CD4-positive, alpha-beta T cell (primary cell): ENCODE data around the gene P3H1. TPM values are rescaled to one million over a fixed set of nuclear protein-coding genes. Genes with fewer than 3 reads are reported as not detected.

Experiments
- ATAC-seq: fragments of 200-7000 bp; cut with Tn5 transposase; one replicate; pipeline ENCODE4 v1.10.0; 2022; ENCODE audit warnings: mild to moderate bottlenecking; ENCODE audit not compliant: poor library complexity
- CTCF ChIA-PET: fragments of 350-600 bp; sonication (Branson Sonifier 250); formaldehyde crosslinking; loops from one replicate; lab custom pipeline; 2021; ENCODE audit warnings: antibody characterized with exemption, inconsistent platforms; lab: Charles Lee
- POLR2A ChIA-PET: fragments of 350-600 bp; sonication (Branson Sonifier 250); formaldehyde crosslinking; loops from one replicate; lab custom pipeline; 2021; ENCODE audit warnings: antibody characterized with exemption, inconsistent platforms; lab: Charles Lee
- DNase-seq, 14 experiments: peaks; one replicate each; pipeline ENCODE4 v3.0.0-alpha.2; 2013 to 2020; ENCODE audit warnings: mixed read lengths in 2 of 14
- H3K27ac ChIP-seq, 2 donors: one replicate each; pipeline versions ENCODE4 v1.5.1 to v1.7.0; 2013; ENCODE audit warnings: low read length in 2 of 2, low read depth in 1 of 2, mild to moderate bottlenecking in 1 of 2
- H3K27me3 ChIP-seq, 2 experiments: 1 replicate in 1 of 2; 2 replicates in 1 of 2; pipeline versions ENCODE4 v1.6.1 to v1.7.0; 2013; ENCODE audit warnings: low read length in 2 of 2, control low read depth in 1 of 2, mild to moderate bottlenecking in 1 of 2, moderate library complexity in 1 of 2; ENCODE audit not compliant: insufficient read depth in 2 of 2, control insufficient read depth in 1 of 2
- H3K36me3 ChIP-seq: one replicate; pipeline ENCODE4 v1.6.1; 2013; ENCODE audit warnings: low read length, control low read depth; ENCODE audit not compliant: insufficient read depth
- H3K4me1 ChIP-seq: one replicate; pipeline ENCODE4 v1.6.1; 2013; ENCODE audit warnings: low read length, control low read depth; ENCODE audit not compliant: insufficient read depth
- H3K4me3 ChIP-seq: one replicate; pipeline ENCODE4 v1.5.1; 2013; ENCODE audit warnings: mild to moderate bottlenecking, low read length, moderate library complexity
- H3K9me3 ChIP-seq, 2 experiments: 1 replicate in 1 of 2; 2 replicates in 1 of 2; pipeline versions ENCODE4 v1.6.1 to v1.7.0; 2013; ENCODE audit warnings: low read length in 2 of 2, mild to moderate bottlenecking in 2 of 2, control low read depth in 1 of 2, moderate library complexity in 1 of 2; ENCODE audit not compliant: control insufficient read depth in 1 of 2, insufficient read depth in 1 of 2
- H3K27ac Mint-ChIP-seq: one replicate; pipeline ENCODE4 v1.8.0; 2020; ENCODE audit warnings: mixed read lengths
- H3K27me3 Mint-ChIP-seq: one replicate; pipeline ENCODE4 v1.8.0; 2021; ENCODE audit warnings: mixed read lengths
- H3K36me3 Mint-ChIP-seq: one replicate; pipeline ENCODE4 v1.8.0; 2021; ENCODE audit warnings: low read depth, mixed read lengths
- H3K4me1 Mint-ChIP-seq: one replicate; pipeline ENCODE4 v1.8.0; 2021; ENCODE audit warnings: low read depth, mixed read lengths
- H3K4me3 Mint-ChIP-seq: one replicate; pipeline ENCODE4 v1.8.0; 2020; ENCODE audit warnings: mild to moderate bottlenecking, mixed read lengths
- H3K9me3 Mint-ChIP-seq: one replicate; pipeline ENCODE4 v1.8.0; 2020; ENCODE audit warnings: mixed read lengths
- intact Hi-C, 2 experiments: fragments of 100-400 bp; cut with DNase I in 1 of 2; cut with micrococcal nuclease in 1 of 2; formaldehyde crosslinking; loops; one replicate each; pipeline versions ENCODE4 v1.15.1 to v1.9.0; 2023 to 2025; cut with DNase I, micrococcal nuclease
- total RNA-seq, 174 experiments: library from RNA in 2 of 174; stranded (reverse) in 2 of 174; gene quantifications; one replicate each; pipeline ENCODE4 v1.2.3 and lab custom pipeline; 2021 to 2026
- TF ChIP-seq, protein P1 (sequence below): fragments of 200-600 bp; IDR thresholded peaks from one replicate; pipeline ENCODE4 v1.8.0; 2022; ENCODE audit warnings: antibody characterized with exemption, mild to moderate bottlenecking

Gene P3H1
- total RNA-seq, 2 experiments from 2014 or later = 17.6 to 20.9 TPM

DNA sequence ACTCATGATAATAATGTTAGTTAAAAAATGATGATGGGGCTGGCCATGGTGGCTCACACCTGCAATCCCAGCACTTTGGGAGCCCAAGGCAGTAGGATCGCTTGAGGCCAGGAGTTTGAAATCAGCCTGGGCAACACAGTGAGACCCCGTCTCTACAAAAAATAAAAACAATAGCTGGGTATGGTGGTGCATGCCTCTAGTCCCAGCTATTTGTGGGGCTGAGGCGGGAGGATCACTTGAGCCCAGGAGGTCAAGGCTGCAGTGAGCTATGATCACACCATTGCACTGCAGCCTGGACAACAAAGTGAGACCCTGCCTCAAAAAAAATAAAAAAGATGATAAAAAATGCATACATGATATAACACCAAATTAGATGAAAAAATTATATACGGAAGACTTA, 5.3 kb downstream of the P3H1 start:
- peaks cover 35% of the 10 kb centered on the region for H3K36me3 Mint-ChIP-seq
- peaks cover 4% of the 10 kb centered on the region for H3K4me1 Mint-ChIP-seq
- H3K36me3 ChIP-seq = peaks cover 45% of the 10 kb centered on the region
- intact Hi-C loops = loop anchor here (10.0 kb wide), 2 partner anchors 447 to 593 kb away; partner anchors contain the start of gene CDC20 (in 1 of the 2)
- ChIA-PET POLR2A (no interaction called here), CTCF (no interaction called here)
- no peaks in the 10 kb centered on the region for H3K9me3 ChIP-seq
- no peak overlapping the region for H3K27ac Mint-ChIP-seq
- H3K9me3 Mint-ChIP-seq = no peaks in the 10 kb centered on the region
- no peak overlapping the region for H3K4me3 ChIP-seq
- TF ChIP-seq, protein P1, sequence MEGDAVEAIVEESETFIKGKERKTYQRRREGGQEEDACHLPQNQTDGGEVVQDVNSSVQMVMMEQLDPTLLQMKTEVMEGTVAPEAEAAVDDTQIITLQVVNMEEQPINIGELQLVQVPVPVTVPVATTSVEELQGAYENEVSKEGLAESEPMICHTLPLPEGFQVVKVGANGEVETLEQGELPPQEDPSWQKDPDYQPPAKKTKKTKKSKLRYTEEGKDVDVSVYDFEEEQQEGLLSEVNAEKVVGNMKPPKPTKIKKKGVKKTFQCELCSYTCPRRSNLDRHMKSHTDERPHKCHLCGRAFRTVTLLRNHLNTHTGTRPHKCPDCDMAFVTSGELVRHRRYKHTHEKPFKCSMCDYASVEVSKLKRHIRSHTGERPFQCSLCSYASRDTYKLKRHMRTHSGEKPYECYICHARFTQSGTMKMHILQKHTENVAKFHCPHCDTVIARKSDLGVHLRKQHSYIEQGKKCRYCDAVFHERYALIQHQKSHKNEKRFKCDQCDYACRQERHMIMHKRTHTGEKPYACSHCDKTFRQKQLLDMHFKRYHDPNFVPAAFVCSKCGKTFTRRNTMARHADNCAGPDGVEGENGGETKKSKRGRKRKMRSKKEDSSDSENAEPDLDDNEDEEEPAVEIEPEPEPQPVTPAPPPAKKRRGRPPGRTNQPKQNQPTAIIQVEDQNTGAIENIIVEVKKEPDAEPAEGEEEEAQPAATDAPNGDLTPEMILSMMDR = no peak
- H3K27me3 ChIP-seq = no peaks in the 10 kb centered on the region
- DNase-seq (no peak), ATAC-seq (no peak)
- peaks cover 22% of the 10 kb centered on the region for H3K4me1 ChIP-seq
- H3K27me3 Mint-ChIP-seq = no peaks in the 10 kb centered on the region
- no peak overlapping the region for H3K4me3 Mint-ChIP-seq
- H3K27ac ChIP-seq = no peak overlapping the region

DNA sequence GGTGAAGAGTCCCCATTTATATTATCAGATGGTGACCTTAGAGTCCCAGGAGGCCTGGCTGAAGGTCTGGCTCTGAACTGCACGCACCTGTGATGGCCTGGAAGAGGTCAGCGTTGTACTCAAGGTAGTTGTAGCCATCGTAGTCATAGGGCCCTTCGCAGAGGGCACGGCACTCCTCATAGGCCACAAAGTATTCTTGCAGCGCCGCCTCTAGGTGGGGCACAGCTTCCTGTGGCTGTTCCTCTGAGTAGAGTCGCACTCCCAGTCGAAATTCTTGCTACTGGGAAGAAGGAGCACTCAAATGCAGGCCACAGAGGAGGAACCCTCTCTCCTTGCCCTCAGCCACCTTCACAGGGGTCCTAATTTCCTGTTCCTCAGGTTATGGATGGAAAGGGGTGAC, 7.7 kb downstream of the P3H1 start:
- CTCF ChIA-PET = no interaction called here
- H3K27ac Mint-ChIP-seq = no peak overlapping the region
- intact Hi-C loops = no loop called here
- Histone ChIP-seq H3K36me3 (peaks cover 70% of the 10 kb centered on the region), H3K4me3 (no peak overlapping the region), H3K9me3 (no peaks in the 10 kb centered on the region), H3K4me1 (peaks cover 2% of the 10 kb centered on the region), H3K27me3 (no peaks in the 10 kb centered on the region), H3K27ac (no peak overlapping the region)
- POLR2A ChIA-PET = interaction anchor here (0.7 to 3.3 kb wide), 2 partner anchors 8 to 200 kb away, joined by 4 to 21 read pairs; partner anchors contain the start of genes C1orf50 and P3H1
- H3K36me3 Mint-ChIP-seq = peaks cover 60% of the 10 kb centered on the region
- no peaks in the 10 kb centered on the region for H3K9me3 Mint-ChIP-seq
- TF ChIP-seq, protein P1 = no peak
- no peaks in the 10 kb centered on the region for H3K27me3 Mint-ChIP-seq
- H3K4me3 Mint-ChIP-seq = no peak overlapping the region
- DNase-seq = no peak
- ATAC-seq = no peak
- H3K4me1 Mint-ChIP-seq = peaks cover 4% of the 10 kb centered on the region

- intact Hi-C loops = no loop called here
- POLR2A ChIA-PET = interaction anchor here (0.6 to 3.3 kb wide), 2 partner anchors 8 to 26 kb away, joined by 4 to 21 read pairs; partner anchors contain the start of genes C1orf50, P3H1 and TMEM269
- Mint-ChIP-seq H3K4me3 (no peak overlapping the region), H3K27ac (no peak overlapping the region), H3K4me1 (peaks cover 4% of the 10 kb centered on the region), H3K9me3 (no peaks in the 10 kb centered on the region), H3K36me3 (peaks cover 65% of the 10 kb centered on the region), H3K27me3 (no peaks in the 10 kb centered on the region)
- Histone ChIP-seq H3K27ac (no peak overlapping the region), H3K4me1 (no peaks in the 10 kb centered on the region), H3K36me3 (peaks cover 74% of the 10 kb centered on the region), H3K27me3 (no peaks in the 10 kb centered on the region), H3K9me3 (no peaks in the 10 kb centered on the region), H3K4me3 (no peak overlapping the region)
- CTCF ChIA-PET = no interaction called here
- no peak for ATAC-seq
- DNase-seq = no peak
- TF ChIP-seq, protein P1 = no peak
Observed at GRCh38 chr1:42758641-42759040, 8.2 kb downstream of the P3H1 start.
